GM23248 (cell line): Measurements from ENCODE around the gene PPP2R1B. TPM values are rescaled to one million over a fixed set of nuclear protein-coding genes. Genes with fewer than 3 reads are reported as not detected.

Experiments used
- DNase-seq: peaks from one replicate; pipeline ENCODE4 v3.0.0-alpha.2; 2015
- H2AFZ ChIP-seq: fragments of 200-600 bp; sonication (generic); 2 replicates; pipeline ENCODE4 v1.6.1; 2016; ENCODE audit warnings: antibody characterized with exemption
- H3F3A ChIP-seq: fragments of 200-600 bp; sonication (generic); 2 replicates; pipeline ENCODE4 v1.6.1; 2016; ENCODE audit warnings: mild to moderate bottlenecking, antibody characterized with exemption, mixed run types; ENCODE audit not compliant: insufficient read depth
- H3K27ac ChIP-seq: fragments of 200-600 bp; sonication (generic); 2 replicates; pipeline ENCODE4 v1.5.1; 2016; ENCODE audit warnings: mild to moderate bottlenecking
- H3K27me3 ChIP-seq: fragments of 200-600 bp; sonication (generic); replicated peaks from 2 replicates; pipeline ENCODE4 v1.6.1; 2016; ENCODE audit warnings: mild to moderate bottlenecking; ENCODE audit not compliant: insufficient read depth
- H3K36me3 ChIP-seq: fragments of 200-600 bp; sonication (generic); 2 replicates; pipeline ENCODE4 v1.6.1; 2016; ENCODE audit warnings: low read depth, mild to moderate bottlenecking
- H3K4me1 ChIP-seq: fragments of 200-600 bp; sonication (generic); 2 replicates; pipeline ENCODE4 v1.6.1; 2016; ENCODE audit warnings: mild to moderate bottlenecking; ENCODE audit not compliant: insufficient read depth
- H3K4me2 ChIP-seq: fragments of 200-600 bp; sonication (generic); one replicate; pipeline ENCODE4 v1.6.1; 2016; ENCODE audit warnings: mild to moderate bottlenecking; ENCODE audit not compliant: unreplicated experiment
- H3K4me3 ChIP-seq: fragments of 200-600 bp; sonication (generic); 2 replicates; pipeline ENCODE4 v1.5.1; 2016; ENCODE audit warnings: mild to moderate bottlenecking
- H3K79me2 ChIP-seq: fragments of 200-600 bp; sonication (generic); 2 replicates; pipeline ENCODE4 v1.6.1; 2016; ENCODE audit warnings: mild to moderate bottlenecking; ENCODE audit not compliant: insufficient read depth
- H3K9ac ChIP-seq: fragments of 200-600 bp; sonication (generic); 2 replicates; pipeline ENCODE4 v1.6.1; 2016; ENCODE audit warnings: mild to moderate bottlenecking
- H3K9me2 ChIP-seq: fragments of 200-600 bp; sonication (generic); 2 replicates; pipeline ENCODE4 v1.6.1; 2016; ENCODE audit warnings: mixed run types, mild to moderate bottlenecking, moderate library complexity; ENCODE audit not compliant: insufficient read depth
- H3K9me3 ChIP-seq: fragments of 200-600 bp; sonication (generic); one replicate; pipeline ENCODE4 v1.6.1; 2017; ENCODE audit warnings: low read depth
- H4K20me1 ChIP-seq: fragments of 200-600 bp; sonication (generic); 2 replicates; pipeline ENCODE4 v1.6.0; 2016; ENCODE audit not compliant: insufficient read depth
- EZH2 ChIP-seq: fragments of 200-600 bp; sonication (generic); IDR thresholded peaks from 2 replicates; pipeline ENCODE4 v1.6.1; 2018; ENCODE audit warnings: antibody characterized with exemption, mild to moderate bottlenecking; ENCODE audit not compliant: insufficient read depth, poor library complexity, severe bottlenecking
- EZH2phosphoT487 ChIP-seq: fragments of 200-600 bp; sonication (generic); IDR thresholded peaks from 2 replicates; pipeline ENCODE4 v1.6.1; 2018; ENCODE audit warnings: antibody characterized with exemption, moderate library complexity, mild to moderate bottlenecking, low read depth; ENCODE audit not compliant: insufficient read depth
- WGBS, 2 experiments: methylation state at CpG; one replicate each; pipeline ENCODE4 v1.1.6; 2015 to 2017; ENCODE audit warnings: low lambda C conversion rate in 2 of 2, low coverage in 1 of 2; ENCODE audit errors: missing lambda C conversion rate in 2 of 2; 5-methylcytosine and 5-hydroxymethylcytosine counted together
- in situ Hi-C: fragments of 300-500 bp; cut with MboI; formaldehyde crosslinking; loops from 2 replicates; pipeline ENCODE4 v1.15.0; 2020
- polyA plus RNA-seq: library from polyadenylated mRNA; unstranded; fragments of >200 nt; fragmentation: Nextera tagmentation; extraction: Ambion mirVana; gene quantifications from 2 replicates; pipeline ENCODE4 v1.2.1, GENCODE V29; 2016
- total RNA-seq: library from RNA; depleted of rRNA; stranded (reverse); fragments of >200 nt; shearing (Covaris generic); gene quantifications from 2 replicates; pipeline ENCODE4 v1.2.3, GENCODE V29; 2014

Gene PPP2R1B
- total and polyA plus RNA-seq, 2 experiments from 2014 or later: 25.1 to 26.2 TPM

- no peaks in the 10 kb centered on the region for H3K27me3 ChIP-seq
- H3K4me1 ChIP-seq: peaks cover 1% of the 10 kb centered on the region; the same call in 1 of the 2 replicates
- no peaks in the 10 kb centered on the region for H3K9me3 ChIP-seq
- H3K36me3 ChIP-seq: peaks cover 13% of the 10 kb centered on the region
- in situ Hi-C loops: no loop called here
- H3K9me2 ChIP-seq: no peaks in the 10 kb centered on the region
- H3F3A ChIP-seq: peaks cover 19% of the 10 kb centered on the region; the same call in 1 of the 2 replicates
- H2AFZ ChIP-seq: no peak overlapping the region
- no peak overlapping the region for H3K9ac ChIP-seq
- no peak overlapping the region for H3K4me3 ChIP-seq
- H3K4me2 ChIP-seq: no peak overlapping the region
- no peaks in the 10 kb centered on the region for H4K20me1 ChIP-seq
- H3K27ac ChIP-seq: no peak overlapping the region
- no peak for DNase-seq
- WGBS, 2 experiments: 84% methylated on average over 7 of the region's 7 CpGs
- TF ChIP-seq EZH2 (no peak), EZH2phosphoT487 (no peak)
- no peaks in the 10 kb centered on the region for H3K79me2 ChIP-seq
These were observed 38.8 kb downstream of the PPP2R1B start for GRCh38 chr11:111727431-111727830.

GRCh38 chr11:111726301-111726713 lies 39.9 kb downstream of the PPP2R1B start:
- H3K4me1 ChIP-seq: no peaks in the 10 kb centered on the region
- no peak for DNase-seq
- H3K4me2 ChIP-seq: no peak overlapping the region
- no peak overlapping the region for H3K9ac ChIP-seq
- no peaks in the 10 kb centered on the region for H3K79me2 ChIP-seq
- H3K9me2 ChIP-seq: no peaks in the 10 kb centered on the region
- no peak overlapping the region for H2AFZ ChIP-seq
- H3F3A ChIP-seq: peaks cover 8% of the 10 kb centered on the region; the same call in 1 of the 2 replicates
- no peaks in the 10 kb centered on the region for H3K27me3 ChIP-seq
- no peak for TF ChIP-seq EZH2phosphoT487
- no peak for TF ChIP-seq EZH2
- 97 to 99% methylated on average over 9 of the region's 9 CpGs for WGBS, 2 experiments
- H3K27ac ChIP-seq: no peak overlapping the region
- no peak overlapping the region for H3K4me3 ChIP-seq
- in situ Hi-C loops: no loop called here
- no peaks in the 10 kb centered on the region for H3K9me3 ChIP-seq
- H3K36me3 ChIP-seq: peaks cover 21% of the 10 kb centered on the region
- no peaks in the 10 kb centered on the region for H4K20me1 ChIP-seq

DNA sequence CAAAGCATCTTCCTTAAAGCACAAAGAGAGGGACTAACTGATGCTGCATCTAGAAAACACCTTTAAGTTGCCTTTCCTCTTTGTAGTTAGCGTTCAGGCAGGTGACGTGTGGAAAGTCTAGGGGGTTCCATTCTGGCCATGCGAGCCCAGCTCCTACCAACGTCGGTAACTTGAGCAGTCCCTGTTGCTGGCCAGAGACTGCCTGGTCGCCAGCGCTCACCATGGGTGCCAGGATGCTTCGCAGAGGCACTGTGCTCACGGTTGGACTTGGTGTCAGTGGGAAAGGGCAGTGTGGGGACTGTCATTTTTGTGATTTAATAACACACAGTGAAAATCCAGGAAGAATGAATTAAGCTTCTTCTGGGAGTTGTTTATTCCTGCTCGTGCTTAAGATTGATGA lies 40.6 kb downstream of the PPP2R1B start:
- Histone ChIP-seq H3K27ac (no peak overlapping the region), H3K27me3 (no peaks in the 10 kb centered on the region), H3K4me3 (no peak overlapping the region), H3K9ac (no peak overlapping the region), H2AFZ (no peak overlapping the region), H3K36me3 (peaks cover 27% of the 10 kb centered on the region), H3K79me2 (no peaks in the 10 kb centered on the region), H3K4me2 (no peak overlapping the region), H4K20me1 (no peaks in the 10 kb centered on the region), H3K4me1 (no peaks in the 10 kb centered on the region), H3K9me3 (no peaks in the 10 kb centered on the region), H3F3A (peaks cover 8% of the 10 kb centered on the region; the same call in 1 of the 2 replicates), H3K9me2 (no peaks in the 10 kb centered on the region)
- 78 to 80% methylated on average over 10 of the region's 10 CpGs for WGBS, 2 experiments
- in situ Hi-C loops: no loop called here
- TF ChIP-seq EZH2 (no peak), EZH2phosphoT487 (no peak)
- DNase-seq: no peak

- no peak overlapping the region for H3K27ac ChIP-seq
- TF ChIP-seq EZH2 (no peak), EZH2phosphoT487 (no peak)
- H3K4me2 ChIP-seq: no peak overlapping the region
- no peaks in the 10 kb centered on the region for H4K20me1 ChIP-seq
- peaks cover 34% of the 10 kb centered on the region for H3K36me3 ChIP-seq
- H3K9me3 ChIP-seq: no peaks in the 10 kb centered on the region
- H3K79me2 ChIP-seq: no peaks in the 10 kb centered on the region
- no peaks in the 10 kb centered on the region for H3K4me1 ChIP-seq
- no peak for DNase-seq
- in situ Hi-C loops: no loop called here
- no peak overlapping the region for H3K4me3 ChIP-seq
- H2AFZ ChIP-seq: no peak overlapping the region
- H3K9me2 ChIP-seq: no peaks in the 10 kb centered on the region
- 92 to 93% methylated on average over 11 of the region's 11 CpGs for WGBS, 2 experiments
- no peak overlapping the region for H3K9ac ChIP-seq
- H3F3A ChIP-seq: peaks cover 8% of the 10 kb centered on the region; the same call in 1 of the 2 replicates
- H3K27me3 ChIP-seq: no peaks in the 10 kb centered on the region
These were observed 41.5 kb downstream of the PPP2R1B start for GRCh38 chr11:111724615-111725129.
